ENCODE results near the gene SERPINA5.
"Not testable (repeated sequence)": the region's sequence is repeated elsewhere in the genome, so short reads cannot be mapped to it uniquely, and the experiment has no call there.

The SERPINA5 gene

DNA sequence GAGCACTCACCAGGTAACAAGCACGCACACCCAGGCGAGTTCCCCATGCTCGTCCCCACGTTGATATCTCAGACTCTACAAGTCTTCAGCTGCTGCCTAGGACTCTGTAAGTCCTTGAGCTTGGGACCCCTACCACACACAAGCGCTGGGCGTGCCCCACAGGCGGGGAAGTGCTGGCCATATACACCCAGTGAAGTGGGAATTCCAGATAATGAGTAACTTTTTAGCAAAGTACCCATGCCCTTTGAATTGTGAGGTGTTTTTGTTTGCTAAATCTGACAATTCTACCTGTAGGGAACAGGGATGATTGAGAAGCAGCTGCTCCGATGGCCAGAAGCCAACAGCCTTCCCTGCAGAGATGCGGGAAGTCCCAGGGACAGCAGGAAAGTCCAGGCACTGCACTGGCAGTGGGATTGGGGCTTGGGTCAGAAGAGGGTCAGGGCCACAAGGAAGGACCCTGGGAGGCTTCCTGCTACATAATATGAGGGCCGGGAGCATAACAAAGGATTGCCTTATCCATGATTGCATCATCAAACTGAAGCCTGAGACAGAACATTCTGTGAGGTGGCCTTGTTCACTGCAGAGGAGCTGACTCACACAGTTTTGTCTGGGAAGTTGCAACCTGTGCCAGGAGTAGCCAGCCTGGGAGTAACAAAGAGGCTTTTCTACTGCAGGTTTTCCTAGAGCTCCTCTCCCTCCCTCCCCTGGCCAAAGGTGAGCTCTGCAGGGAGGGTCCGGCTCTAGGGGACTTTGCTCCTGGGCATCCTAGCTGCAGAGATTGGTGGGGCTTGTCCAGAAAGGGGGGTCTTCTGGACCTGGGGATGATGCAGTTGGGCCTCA is 17.8 kb downstream of the SERPINA5 start:
- DNase-seq (ENCODE audit: low spot score) = no peak

DNA sequence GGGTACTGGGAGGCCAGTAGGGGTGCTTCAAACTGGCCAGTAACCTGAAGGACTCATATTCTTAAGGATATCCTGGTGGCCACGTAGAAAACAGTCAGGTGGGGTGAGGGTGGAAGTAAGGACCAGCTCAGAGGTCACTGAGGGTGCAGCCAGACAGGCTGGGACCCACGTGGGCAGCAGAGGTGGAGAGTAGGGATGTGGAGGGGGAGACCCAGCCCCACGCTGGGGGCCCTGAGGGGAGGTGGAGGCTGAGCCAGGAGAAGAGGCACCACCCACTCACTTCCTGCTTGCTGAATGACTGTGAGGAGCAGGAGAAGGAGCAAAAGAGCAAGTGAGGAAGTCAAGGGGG is 18.4 kb downstream of the SERPINA5 start:
- DNase-seq (ENCODE audit: low spot score) = no peak

GRCh38 chr14:94600148-94600545 is 18.9 kb downstream of the SERPINA5 start:
- no peak for DNase-seq (ENCODE audit: low spot score)

DNA sequence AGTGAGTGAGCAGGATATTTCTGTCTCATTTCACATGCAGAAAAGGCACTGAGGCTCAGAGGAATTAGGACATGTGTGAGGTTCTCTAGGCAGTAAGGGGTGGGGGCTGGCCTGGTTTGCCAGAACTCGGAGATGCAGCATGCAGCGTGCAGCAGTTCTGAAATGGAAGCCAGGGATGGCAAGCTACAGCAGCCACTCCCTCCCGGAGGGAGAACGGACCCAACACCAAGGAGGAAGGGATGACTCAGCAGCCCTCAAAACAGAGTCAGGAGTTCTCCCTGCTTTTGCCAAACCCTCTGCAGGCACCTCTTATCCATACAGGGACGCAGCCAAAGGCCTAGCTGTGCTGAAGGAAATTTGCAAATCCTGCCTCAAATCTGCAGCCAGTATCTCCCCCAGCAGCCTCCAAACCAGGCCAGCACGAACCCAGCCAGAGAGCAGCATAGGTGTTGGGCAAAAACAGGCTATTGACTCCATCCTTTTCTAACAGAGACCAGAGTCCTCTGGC is 20.7 kb downstream of the SERPINA5 start:
- no peak for DNase-seq (ENCODE audit: low spot score)

- no peak for DNase-seq (ENCODE audit: low spot score)
Measured at GRCh38 chr14:94602722-94603121, 21.5 kb downstream of the SERPINA5 start.

GRCh38 chr14:94605361-94605760 is 24.1 kb downstream of the SERPINA5 start:
- DNase-seq (ENCODE audit: low spot score) = no peak

- DNase-seq (ENCODE audit: low spot score) = not testable (repeated sequence)
Measured at GRCh38 chr14:94608966-94609365, 27.7 kb downstream of the SERPINA5 start.

- DNase-seq (ENCODE audit: low spot score) = no peak
Measured at GRCh38 chr14:94611179-94611578, 30.0 kb downstream of the SERPINA5 start.

GRCh38 chr14:94612174-94612573 is 30.9 kb downstream of the SERPINA5 start, which contains the start of gene SERPINA3:
SERPINA3 (plus strand) TSS chr14:94612391; CDS start chr14:94614442, 2,051 bp downstream.
- no peak for DNase-seq (ENCODE audit: low spot score)

GRCh38 chr14:94612580-94613554 is 31.6 kb downstream of the SERPINA5 start:
- DNase-seq (ENCODE audit: low spot score) = no peak

DNA sequence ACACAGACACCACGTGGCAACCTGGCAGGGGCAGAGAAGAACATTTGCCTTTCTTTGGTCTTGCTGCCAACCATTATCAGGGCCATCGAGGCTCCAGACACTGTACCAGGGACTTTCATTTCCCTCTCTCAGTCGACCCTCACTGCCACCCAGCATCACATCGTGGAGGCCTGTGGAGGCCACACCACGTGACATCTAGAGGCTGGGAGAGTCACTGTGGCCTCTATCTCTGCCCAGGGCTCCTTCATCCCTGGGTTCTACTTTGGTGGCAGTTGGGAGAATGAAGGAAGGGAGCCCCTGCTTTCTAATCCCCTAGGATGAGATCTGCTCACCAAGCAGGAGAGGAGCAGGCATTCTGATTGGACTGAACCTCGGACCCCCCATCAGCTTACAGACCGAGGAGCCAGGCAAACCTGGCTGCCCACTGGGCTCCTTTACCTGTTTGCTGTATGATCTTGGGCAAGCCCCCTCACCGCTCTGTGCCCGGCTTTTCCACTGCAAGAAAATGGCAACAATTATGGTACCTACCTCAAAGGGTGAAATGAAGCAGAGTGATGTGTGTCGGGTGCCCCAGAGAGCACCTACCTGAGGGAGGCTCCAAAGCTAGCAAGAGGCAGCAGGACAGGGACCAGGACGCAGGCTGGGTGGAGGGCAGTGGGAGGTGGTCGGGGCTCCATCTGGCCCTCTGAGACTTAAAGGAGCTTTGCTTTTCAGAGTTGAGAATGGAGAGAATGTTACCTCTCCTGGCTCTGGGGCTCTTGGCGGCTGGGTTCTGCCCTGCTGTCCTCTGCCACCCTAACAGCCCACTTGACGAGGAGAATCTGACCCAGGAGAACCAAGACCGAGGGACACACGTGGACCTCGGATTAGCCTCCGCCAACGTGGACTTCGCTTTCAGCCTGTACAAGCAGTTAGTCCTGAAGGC is 32.8 kb downstream of the SERPINA5 start:
- DNase-seq (ENCODE audit: low spot score) = no peak

DNA sequence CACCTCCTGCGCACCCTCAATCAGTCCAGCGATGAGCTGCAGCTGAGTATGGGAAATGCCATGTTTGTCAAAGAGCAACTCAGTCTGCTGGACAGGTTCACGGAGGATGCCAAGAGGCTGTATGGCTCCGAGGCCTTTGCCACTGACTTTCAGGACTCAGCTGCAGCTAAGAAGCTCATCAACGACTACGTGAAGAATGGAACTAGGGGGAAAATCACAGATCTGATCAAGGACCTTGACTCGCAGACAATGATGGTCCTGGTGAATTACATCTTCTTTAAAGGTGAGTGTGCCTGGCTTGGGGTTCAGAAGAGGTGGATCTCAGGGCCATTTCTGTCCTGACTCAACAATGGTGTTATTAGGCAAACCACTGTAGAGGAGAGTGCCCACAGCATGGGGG is 33.6 kb downstream of the SERPINA5 start:
- DNase-seq (ENCODE audit: low spot score) = no peak

- no peak for DNase-seq (ENCODE audit: low spot score)
Measured at GRCh38 chr14:94615254-94615653, 34.0 kb downstream of the SERPINA5 start.

- no peak for DNase-seq (ENCODE audit: low spot score)
Measured at GRCh38 chr14:94615823-94616570, 34.8 kb downstream of the SERPINA5 start.

- no peak for DNase-seq (ENCODE audit: low spot score)
Measured at GRCh38 chr14:94617366-94617941, 36.2 kb downstream of the SERPINA5 start.

DNA sequence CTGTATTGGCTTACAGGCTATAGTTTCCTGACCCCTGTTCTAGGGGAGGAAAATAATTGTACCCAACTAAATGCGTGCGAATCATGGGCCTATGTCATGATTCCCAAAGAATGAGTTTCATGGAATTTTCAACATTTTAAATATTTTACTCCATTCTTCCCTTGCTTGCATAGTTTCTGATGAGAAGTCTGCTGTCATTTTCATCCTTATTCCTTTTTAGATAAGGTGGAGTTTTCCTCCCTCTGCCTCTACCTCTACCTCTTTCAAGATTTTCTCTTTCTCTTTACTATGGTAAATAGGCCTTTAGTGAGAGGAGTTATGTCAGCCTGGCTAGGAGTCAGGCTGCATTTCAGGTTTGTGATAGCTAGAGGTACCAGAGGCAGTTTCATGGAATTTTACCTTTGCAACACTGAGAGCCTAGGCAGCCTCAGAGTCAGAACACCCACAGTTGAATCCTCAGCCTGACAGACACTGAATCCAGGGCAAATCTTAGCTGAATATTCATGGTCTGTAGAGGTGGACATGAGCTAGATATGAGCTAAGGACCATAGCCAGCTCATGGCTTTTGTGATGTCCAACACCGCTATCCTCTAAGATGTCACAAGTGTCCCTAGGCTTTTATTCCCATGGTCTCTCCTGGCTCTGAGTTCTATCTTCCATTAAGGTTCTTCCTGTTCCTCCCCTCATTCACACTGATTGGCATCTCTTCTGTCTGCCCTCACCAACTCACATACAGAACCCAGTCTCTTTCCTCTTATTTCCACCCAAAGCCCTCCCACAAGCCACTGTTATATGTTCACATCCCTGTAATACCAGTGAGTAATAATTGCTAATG is 37.0 kb downstream of the SERPINA5 start:
- DNase-seq (ENCODE audit: low spot score) = no peak

GRCh38 chr14:94619297-94619696 is 38.1 kb downstream of the SERPINA5 start:
- DNase-seq (ENCODE audit: low spot score) = no peak

DNA sequence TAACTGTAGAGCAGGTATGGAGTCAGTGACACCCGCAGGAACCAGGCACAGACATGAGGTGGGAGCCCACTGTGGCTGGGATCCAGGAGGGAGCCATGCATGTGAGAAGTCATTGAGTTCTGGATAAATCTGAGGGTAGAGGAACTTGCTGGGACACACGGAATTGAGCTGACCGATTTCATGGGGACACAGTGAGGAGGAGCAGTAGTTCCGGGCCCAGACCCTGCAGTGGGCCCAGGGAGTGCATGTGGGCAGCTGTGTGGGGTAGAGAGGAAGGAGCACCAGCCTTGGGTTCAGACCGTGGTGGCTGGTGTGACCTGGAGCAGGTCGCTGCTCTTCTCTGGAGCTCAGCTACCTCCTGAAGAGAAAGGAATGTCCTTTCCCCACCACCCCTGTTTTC is 39.4 kb downstream of the SERPINA5 start:
- no peak for DNase-seq (ENCODE audit: low spot score)

DNA sequence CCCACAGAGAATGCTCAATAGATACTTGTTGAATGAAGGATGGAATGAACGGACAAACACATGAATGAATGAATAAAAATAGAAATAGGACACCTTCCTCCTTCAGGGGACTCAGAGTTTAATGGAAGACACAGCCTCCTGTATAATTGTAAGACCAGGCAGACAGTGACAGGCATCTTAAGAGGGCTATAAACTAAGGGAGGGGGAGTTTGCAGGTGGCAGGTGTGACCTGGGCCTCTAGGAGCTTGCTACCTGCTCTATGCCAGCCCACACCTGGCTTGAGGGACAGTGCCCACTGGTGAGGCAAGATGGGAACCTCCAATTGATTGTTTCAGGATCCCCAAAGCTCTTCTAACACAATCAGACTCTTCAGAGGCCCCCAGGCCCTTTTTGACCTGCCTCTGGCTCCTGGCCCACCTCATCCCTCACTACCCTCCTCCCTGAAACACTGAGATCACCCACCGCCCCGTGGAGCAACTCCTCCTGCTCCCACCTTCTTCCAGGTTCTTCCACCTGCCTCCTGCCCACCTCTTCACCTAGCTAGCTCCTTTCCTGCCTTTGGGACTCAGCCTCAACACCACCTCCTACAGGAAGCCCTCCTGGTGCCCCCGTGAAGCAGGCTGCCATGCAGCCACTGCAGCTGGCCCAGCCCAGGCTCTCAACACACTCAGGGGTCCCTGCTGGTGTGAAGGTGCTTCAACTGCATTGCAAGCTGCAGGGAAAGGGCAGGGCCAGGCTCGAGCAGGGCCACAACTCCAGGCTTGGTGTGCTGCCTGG is 40.3 kb downstream of the SERPINA5 start:
- DNase-seq (ENCODE audit: low spot score) = no peak
